Skin of body (tissue), 2 donors: ENCODE measurements around the gene BRICD5. TPM values are rescaled to one million over a fixed set of nuclear protein-coding genes. Genes with fewer than 3 reads are reported as not detected.

Experiments used
- DNase-seq: peaks from one replicate; lab custom pipeline; 2025; lab: John Stamatoyannopoulos, UW
- total RNA-seq: library from RNA; depleted of rRNA; stranded (reverse); fragments of >200 nt; gene quantifications from one replicate; pipeline ENCODE4 v1.2.3, GENCODE V29; 2014

BRICD5 gene
- total RNA-seq, 1 donor from 2014 or later: 2.7 TPM

DNA sequence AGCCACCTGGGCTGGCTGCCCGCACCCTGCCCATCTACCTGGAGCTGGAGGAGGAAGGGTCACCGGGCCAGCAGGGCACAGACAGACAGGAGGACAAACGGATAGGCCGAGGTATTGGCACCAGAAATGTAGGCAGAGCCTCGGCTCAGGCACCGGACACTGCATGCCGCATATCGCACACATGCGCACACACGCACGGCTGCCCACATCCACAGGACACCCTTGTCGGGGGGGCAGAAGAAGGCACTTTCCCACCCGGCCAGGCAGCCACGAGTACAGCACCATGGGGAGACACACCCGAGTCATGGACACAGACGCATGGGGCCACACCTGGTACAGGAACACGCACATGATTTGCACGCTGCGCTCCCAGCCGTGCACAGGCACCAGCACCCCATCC is 28.7 kb downstream of the BRICD5 start:
- DNase-seq: no peak

GRCh38 chr16:2180962-2181923 is 29.4 kb downstream of the BRICD5 start:
- no peak for DNase-seq

- no peak for DNase-seq
Measured at GRCh38 chr16:2180461-2180860, 30.2 kb downstream of the BRICD5 start.

GRCh38 chr16:2179576-2179975 is 31.1 kb downstream of the BRICD5 start:
- DNase-seq: no peak

DNA sequence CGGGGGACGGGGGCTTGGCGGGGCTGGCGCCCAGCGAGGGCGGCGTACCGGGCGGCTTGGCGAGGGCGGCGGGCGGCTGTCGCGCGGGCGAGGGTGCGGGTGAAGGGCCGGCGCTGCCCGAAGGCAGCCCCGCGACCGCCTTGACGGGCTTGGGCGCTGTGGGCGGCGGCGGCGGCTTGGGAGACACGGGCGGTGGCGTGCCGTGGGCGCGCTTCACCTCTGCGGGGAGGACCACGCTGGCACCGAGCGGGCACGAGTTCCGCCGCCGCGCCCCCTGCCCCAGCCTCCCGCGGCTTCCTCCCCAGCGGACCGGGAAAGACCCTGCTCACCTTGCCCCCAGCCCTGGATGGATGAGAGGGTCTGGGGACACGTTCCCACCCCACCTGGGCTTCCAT is 31.6 kb downstream of the BRICD5 start:
- DNase-seq: no peak

GRCh38 chr16:2178321-2179106 is 32.1 kb downstream of the BRICD5 start:
- DNase-seq: no peak

GRCh38 chr16:2177561-2177960 is 33.1 kb downstream of the BRICD5 start:
- DNase-seq: no peak

DNA sequence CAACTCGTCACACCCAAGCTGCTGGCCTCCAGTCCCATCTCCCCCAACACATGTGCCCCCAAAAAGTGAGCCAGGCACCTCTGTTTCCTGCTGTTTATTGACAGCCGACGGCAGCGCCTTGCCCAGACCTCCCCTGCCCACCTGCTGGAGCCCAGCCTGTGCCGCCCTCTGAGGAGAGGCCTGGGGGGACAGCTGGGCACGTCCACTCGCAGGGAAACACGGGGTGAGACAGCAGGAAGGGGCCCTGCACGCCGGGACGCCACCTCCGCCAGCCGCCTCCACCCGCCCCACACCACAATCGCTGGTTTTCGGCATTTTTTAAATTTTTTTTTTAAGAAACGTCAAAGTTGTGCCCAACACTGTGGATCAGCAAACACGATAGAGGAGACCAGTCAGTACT is 33.6 kb downstream of the BRICD5 start:
- DNase-seq: no peak

GRCh38 chr16:2176047-2176446 is 34.6 kb downstream of the BRICD5 start:
- no peak for DNase-seq

DNA sequence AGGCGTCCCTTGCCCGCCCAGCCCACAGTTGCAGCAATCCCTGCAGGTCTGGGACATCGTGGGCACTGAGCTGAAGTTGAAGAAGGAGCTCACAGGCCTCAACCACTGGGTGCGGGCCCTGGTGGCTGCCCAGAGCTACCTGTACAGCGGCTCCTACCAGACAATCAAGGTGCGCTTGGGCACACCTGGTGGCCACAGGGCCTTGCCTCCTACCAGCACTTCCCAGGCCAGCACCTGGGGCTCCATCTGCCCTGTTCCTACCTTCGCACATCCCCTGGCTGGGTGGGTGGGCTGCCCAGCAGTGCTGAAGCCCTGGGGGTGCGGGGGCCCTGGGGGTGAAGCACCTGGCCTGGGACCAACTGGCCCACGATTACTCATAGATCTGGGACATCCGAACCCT is 35.2 kb downstream of the BRICD5 start:
- no peak for DNase-seq

- no peak for DNase-seq
Measured at GRCh38 chr16:2174396-2175131, 36.1 kb downstream of the BRICD5 start.

DNA sequence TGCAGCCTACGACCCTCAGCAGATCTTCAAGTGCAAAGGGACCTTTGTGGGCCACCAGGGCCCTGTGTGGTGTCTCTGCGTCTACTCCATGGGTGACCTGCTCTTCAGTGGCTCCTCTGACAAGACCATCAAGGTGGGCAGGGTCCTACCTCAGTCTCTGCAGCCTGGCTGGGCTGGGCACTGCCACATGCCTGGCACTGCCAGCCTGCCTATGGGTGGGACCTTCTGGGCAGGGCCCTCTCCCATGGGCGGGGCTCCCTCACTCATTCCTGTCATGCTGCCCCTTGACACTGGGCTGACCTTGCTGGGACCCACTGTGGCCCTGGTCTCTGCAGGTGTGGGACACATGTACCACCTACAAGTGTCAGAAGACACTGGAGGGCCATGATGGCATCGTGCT is 36.7 kb downstream of the BRICD5 start:
- DNase-seq: no peak

GRCh38 chr16:2173366-2173765 is 37.3 kb downstream of the BRICD5 start:
- no peak for DNase-seq

GRCh38 chr16:2172688-2173335 is 37.9 kb downstream of the BRICD5 start:
- DNase-seq: no peak

DNA sequence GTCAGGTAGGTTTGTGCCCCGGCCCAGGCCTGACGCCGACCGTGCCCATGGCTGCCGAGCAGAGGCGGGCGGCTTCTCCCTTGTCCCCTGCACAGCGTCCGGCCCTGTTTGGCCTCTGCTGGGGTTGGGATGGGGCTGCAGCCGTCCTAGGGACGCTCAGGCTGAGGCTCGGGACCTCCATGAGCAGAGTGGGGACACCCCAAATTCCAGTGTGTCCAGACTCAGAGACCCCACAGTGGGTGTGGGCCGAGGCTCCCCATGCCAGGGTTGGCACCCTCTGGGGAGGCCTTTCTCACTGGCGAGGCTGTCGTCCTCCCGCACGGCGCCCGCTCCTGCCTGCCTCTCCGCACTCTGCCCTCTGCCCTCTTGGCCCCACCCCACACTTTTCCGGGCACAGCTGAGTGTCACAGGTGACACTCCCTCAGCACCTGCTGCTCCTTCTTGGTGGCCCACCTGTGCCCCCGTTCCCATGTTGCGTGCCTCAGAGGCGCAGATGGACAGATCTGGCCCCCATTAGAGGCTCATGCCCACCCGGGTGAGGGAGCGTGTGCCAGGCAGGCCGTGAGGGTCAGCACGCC is 39.0 kb downstream of the BRICD5 start:
- DNase-seq: no peak

DNA sequence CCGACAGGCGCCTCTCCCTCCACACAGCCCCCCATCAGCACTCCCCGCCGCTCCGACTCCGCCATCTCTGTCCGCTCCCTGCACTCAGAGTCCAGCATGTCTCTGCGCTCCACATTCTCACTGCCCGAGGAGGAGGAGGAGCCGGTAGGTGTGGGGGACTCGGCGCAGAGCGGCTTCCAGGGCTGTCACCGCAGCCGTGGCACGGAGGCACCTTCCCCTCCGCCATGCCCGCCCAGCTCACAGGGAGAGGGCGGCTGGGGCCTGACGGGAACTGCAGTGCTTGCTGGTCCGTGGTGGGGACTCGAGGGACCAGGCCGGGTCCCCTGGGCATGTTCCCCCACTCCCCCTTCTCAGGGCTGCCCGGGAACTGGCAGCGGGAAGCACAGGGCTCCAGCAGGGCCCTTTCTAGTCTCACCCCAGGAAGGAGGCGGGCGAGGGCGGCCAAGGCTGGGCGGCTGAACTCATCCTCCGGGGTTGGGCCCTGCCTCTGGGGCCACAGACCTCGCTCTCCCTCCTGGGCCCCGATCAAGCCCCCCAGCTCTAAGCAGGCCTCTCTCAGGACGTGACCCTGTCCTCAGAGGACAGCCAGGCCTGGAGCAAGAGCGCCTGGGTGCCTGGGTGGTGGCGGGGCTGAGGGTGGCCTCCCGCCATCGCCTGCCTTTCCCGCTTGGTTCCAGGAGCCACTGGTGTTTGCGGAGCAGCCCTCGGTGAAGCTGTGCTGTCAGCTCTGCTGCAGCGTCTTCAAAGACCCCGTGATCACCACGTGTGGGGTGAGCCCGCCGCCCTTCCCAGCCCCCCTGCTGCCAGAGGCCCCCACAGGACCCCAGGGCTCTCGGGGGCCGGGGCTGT is 39.9 kb downstream of the BRICD5 start:
- DNase-seq: no peak

- DNase-seq: no peak
Measured at GRCh38 chr16:2170080-2170479, 40.6 kb downstream of the BRICD5 start.

- no peak for DNase-seq
Measured at GRCh38 chr16:2167068-2167638, 43.5 kb downstream of the BRICD5 start.

- no peak for DNase-seq
Measured at GRCh38 chr16:2166263-2167067, 44.2 kb downstream of the BRICD5 start.
